Ishikawa (cell line): Measurements from ENCODE around the gene GPD2.

Source experiments
- CEBPB ChIP-seq: IDR thresholded peaks from 2 replicates; pipeline ENCODE4 v1.6.1; 2012
- CREB1 ChIP-seq: IDR thresholded peaks from 2 replicates; pipeline ENCODE4 v1.6.1; 2012; ENCODE audit warnings: low read depth
- EGR1 ChIP-seq: IDR thresholded peaks from 2 replicates; pipeline ENCODE4 v1.6.1; 2012
- EP300 ChIP-seq: IDR thresholded peaks from 2 replicates; pipeline ENCODE4 v1.6.1; 2012; ENCODE audit warnings: borderline replicate concordance
- FOXM1 ChIP-seq: IDR thresholded peaks from 2 replicates; pipeline ENCODE4 v1.6.1; 2012; ENCODE audit warnings: low read depth, borderline replicate concordance
- NFIC ChIP-seq: IDR thresholded peaks from 2 replicates; pipeline ENCODE4 v1.6.1; 2012
- RAD21 ChIP-seq: IDR thresholded peaks from 2 replicates; pipeline ENCODE4 v1.6.1; 2012; ENCODE audit warnings: low read depth
- REST ChIP-seq: IDR thresholded peaks from 2 replicates; pipeline ENCODE4 v1.6.1; 2012; ENCODE audit warnings: low read depth, mild to moderate bottlenecking
- TAF1 ChIP-seq: IDR thresholded peaks from 2 replicates; pipeline ENCODE4 v1.6.1; 2012; ENCODE audit warnings: low read depth, mild to moderate bottlenecking
- TCF12 ChIP-seq: IDR thresholded peaks from 2 replicates; pipeline ENCODE4 v1.6.1; 2012; ENCODE audit warnings: low read depth
- TEAD4 ChIP-seq: IDR thresholded peaks from 2 replicates; pipeline ENCODE4 v1.6.1; 2012
- USF1 ChIP-seq: IDR thresholded peaks from 2 replicates; pipeline ENCODE4 v1.6.1; 2012
- YY1 ChIP-seq: IDR thresholded peaks from 2 replicates; pipeline ENCODE4 v1.6.1; 2012; ENCODE audit warnings: low read depth
- ZBTB7A ChIP-seq: IDR thresholded peaks from 2 replicates; pipeline ENCODE4 v1.6.1; 2012; ENCODE audit warnings: low read depth
- TF ChIP-seq, protein P1 (sequence below): IDR thresholded peaks from 2 replicates; pipeline ENCODE4 v1.6.1; 2012

Gene GPD2

DNA sequence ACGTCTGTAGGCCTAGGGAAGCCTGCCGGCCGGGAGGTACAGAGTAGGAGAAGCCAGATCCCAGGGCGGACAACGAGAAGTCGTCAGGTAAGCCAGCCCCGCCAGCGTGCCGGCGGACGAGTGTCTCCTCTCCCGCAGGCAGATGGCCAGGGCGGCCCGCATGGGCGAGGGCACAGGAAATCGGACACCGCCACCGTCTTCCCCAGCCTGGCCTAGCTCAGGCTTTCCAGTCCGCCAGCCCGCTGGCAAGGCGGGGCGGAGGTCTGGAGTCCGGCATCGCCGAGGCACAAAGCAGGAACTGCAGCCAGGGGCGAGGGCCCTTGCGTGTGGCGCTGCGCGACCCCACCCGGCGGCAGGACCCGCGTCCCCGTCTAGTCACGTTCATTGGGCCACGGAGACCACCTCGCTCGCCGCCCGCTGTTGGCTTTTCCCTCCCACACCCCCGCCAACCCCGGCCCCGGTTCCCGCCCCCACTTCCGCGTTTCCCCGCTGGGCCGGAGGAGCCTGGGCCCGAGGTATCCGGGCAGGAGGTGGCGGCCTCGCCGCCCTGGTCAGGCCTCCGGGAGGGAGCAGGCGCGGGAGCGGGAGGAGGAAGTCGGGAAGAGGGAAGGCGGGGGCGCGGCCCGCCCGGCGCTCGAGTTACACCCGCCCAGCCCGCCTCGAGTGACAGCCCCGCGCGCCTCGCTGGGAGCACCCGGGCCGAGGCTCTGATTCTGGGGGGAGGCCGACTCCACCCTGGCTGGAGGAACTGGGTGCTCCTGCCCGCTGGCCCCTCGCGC, at the start of gene GPD2:
GPD2 (plus strand) TSS at position 662 of the 779 bp plus-strand sequence. CDS start 39,727 bp downstream, outside the sequence.
- TF ChIP-seq USF1 (peak; percentile 10), EP300 (peak; percentile 23), TEAD4 (peak; percentile 20; the same call in 1 of the 2 replicates), CEBPB (no peak), FOXM1 (peak; percentile 6; the same call in 1 of the 2 replicates), REST (no peak), TCF12 (peak; percentile 54; the same call in 1 of the 2 replicates), TAF1 (peak; percentile 66), EGR1 (peak; percentile 75), ZBTB7A (no peak), RAD21 (0 out of 2 replicates have a peak, but pooled peaks have one; percentile 0), NFIC (peak; percentile 69), YY1 (0 out of 2 replicates have a peak, but pooled peaks have one; percentile 12), CREB1 (no peak)
- TF ChIP-seq, protein P1, sequence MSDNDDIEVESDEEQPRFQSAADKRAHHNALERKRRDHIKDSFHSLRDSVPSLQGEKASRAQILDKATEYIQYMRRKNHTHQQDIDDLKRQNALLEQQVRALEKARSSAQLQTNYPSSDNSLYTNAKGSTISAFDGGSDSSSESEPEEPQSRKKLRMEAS, result peak; percentile 75

GRCh38 chr2:156394033-156394741, 42.0 kb upstream of the GPD2 start:
- no peak for TF ChIP-seq EP300
- no peak for TF ChIP-seq RAD21
- TF ChIP-seq USF1, result no peak
- TF ChIP-seq REST, result no peak
- no peak for TF ChIP-seq NFIC
- TF ChIP-seq YY1, result no peak

DNA sequence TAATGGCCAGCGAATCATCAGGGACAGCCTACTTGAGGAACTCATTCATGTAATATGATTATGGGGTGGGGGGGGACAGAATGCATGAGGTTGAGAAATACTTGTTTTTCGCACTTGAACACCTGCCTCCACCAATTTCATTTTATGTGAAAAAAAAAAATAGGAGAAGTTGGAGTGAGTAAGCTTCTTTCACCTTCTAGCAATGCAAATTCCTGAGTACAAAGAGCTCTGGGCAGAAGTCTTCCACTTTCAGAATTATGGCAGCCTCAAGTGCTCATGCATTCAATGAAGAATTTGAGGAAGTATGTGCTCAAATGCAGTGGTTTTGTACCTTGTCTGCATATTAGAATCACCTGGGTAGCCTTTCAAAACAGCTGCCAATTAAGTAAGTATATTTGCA, 40.1 kb upstream of the GPD2 start:
- TF ChIP-seq RAD21 (no peak), CEBPB (0 out of 2 replicates have a peak, but pooled peaks have one; percentile 4)

GRCh38 chr2:156397229-156397628, 39.0 kb upstream of the GPD2 start:
- TF ChIP-seq TAF1, result no peak
- TF ChIP-seq RAD21, result no peak
- TF ChIP-seq TEAD4, result no peak
- no peak for TF ChIP-seq ZBTB7A
- TF ChIP-seq FOXM1, result no peak
- no peak for TF ChIP-seq USF1
- TF ChIP-seq CEBPB, result no peak
- TF ChIP-seq, protein P1, result no peak
- TF ChIP-seq TCF12, result no peak
- no peak for TF ChIP-seq REST
- TF ChIP-seq NFIC, result no peak
- TF ChIP-seq EP300, result no peak
- TF ChIP-seq YY1, result no peak
- no peak for TF ChIP-seq CREB1
